DMS114 treated with DMSO at 0.1 percent for 48 hours (cell line): Measurements from ENCODE around the gene NUDT4.
"Not testable (repeated sequence)": the region's sequence is repeated elsewhere in the genome, so short reads cannot be mapped to it uniquely, and the experiment has no call there.

ENCODE experiments used
- DNase-seq: peaks from one replicate; lab custom pipeline; 2025; ENCODE audit not compliant: unreplicated experiment; lab: John Stamatoyannopoulos, UW

Gene NUDT4

DNA sequence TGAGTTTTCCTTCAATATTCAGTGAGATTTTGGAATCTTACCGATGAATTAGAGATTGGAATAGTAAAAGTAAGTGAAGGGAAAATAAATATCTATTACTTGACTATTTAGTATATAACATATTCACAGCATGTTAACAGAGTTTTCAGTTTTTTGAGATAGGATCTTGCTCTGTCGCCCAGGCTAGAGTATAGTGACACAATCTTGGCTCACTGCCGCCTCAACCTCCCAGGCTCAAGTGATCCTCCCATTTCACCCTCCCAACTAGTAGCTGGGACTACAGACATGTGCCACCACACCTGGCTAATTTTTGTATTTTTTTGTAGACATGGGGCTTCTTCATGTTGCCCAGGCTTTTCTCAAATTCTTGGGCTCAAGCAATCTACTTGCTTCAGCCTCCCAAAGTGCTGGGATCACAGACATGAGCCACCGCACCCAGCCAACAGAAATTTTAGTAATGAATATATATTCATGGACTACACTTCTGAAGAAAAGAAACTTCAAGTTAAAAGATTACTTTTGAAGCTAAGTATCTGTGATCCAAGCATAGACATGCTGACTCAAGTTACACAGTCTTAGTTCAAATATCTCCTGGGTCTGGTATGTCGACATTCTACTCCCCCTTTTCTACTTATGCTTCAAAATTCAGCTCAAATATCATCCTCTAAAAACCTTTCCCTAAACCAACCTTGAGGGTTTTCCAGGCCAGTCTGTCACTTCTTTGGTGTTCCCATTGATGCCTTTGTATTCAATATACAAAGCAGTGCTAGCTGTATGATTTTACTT lies 50.2 kb downstream of the NUDT4 start:
- no peak for DNase-seq

- no peak for DNase-seq
These were observed 51.7 kb downstream of the NUDT4 start for GRCh38 chr12:93429448-93429847.

GRCh38 chr12:93429852-93430251 lies 52.1 kb downstream of the NUDT4 start:
- no peak for DNase-seq

DNA sequence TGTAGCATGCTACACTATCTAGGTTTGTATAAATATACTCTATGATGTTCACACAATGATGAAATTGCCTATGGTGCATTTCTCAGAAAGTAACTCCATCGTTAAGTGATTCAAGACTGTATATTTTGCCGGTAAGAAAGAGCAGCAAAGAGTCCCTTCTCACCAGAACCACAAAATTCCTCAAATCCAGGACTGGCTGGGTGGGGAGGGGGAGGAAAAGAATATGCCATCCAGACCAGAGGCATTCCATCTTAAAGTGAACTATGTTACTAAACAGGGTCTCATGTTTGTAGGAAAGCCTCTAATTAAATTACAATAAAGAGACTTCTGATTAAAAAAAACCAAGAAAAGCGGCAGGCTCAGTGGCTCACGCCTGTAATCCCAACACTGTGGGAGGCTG lies 52.6 kb downstream of the NUDT4 start:
- no peak for DNase-seq

GRCh38 chr12:93432031-93432430 lies 54.3 kb downstream of the NUDT4 start:
- DNase-seq, result not testable (repeated sequence)

GRCh38 chr12:93434256-93434865 lies 56.6 kb downstream of the NUDT4 start:
- DNase-seq, result no peak

- DNase-seq, result no peak
These were observed 60.7 kb downstream of the NUDT4 start for GRCh38 chr12:93438266-93439050.

GRCh38 chr12:93440043-93440835 lies 62.5 kb downstream of the NUDT4 start:
- no peak for DNase-seq

DNA sequence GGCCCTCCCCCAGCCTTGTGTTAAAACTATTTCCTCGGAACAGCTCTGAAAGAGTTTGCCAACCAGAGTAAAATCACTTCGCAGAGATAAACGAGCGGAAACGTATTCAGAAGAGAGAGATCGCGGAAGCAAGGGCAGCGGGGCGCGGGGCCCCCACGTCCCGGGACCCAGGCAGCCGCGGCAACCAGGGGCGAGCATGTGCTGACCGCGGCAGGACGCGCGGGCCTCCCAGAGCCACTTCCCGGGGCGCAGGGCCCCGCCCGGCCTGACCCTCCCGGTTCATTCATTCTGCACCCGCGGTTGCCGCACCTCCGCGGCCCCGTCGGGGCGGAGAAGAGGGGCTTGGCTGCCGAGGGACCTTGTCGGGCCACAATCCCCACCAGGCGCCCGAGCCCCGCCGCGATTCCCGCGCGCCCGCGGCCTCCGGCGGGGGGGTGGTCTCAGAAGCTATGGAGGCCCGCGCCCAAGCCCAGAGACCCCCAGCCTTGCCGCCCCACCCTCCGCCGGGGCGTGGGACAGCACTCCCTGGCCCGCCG lies 63.4 kb downstream of the NUDT4 start:
- DNase-seq, result no peak

- DNase-seq, result peak; percentile 87
These were observed 64.1 kb downstream of the NUDT4 start, which contains the start of gene UBE2N for GRCh38 chr12:93441617-93442410. Gene UBE2N, minus strand, starts transcription at chr12:93441947. Its CDS starts 63 bp downstream, at chr12:93441884.

DNA sequence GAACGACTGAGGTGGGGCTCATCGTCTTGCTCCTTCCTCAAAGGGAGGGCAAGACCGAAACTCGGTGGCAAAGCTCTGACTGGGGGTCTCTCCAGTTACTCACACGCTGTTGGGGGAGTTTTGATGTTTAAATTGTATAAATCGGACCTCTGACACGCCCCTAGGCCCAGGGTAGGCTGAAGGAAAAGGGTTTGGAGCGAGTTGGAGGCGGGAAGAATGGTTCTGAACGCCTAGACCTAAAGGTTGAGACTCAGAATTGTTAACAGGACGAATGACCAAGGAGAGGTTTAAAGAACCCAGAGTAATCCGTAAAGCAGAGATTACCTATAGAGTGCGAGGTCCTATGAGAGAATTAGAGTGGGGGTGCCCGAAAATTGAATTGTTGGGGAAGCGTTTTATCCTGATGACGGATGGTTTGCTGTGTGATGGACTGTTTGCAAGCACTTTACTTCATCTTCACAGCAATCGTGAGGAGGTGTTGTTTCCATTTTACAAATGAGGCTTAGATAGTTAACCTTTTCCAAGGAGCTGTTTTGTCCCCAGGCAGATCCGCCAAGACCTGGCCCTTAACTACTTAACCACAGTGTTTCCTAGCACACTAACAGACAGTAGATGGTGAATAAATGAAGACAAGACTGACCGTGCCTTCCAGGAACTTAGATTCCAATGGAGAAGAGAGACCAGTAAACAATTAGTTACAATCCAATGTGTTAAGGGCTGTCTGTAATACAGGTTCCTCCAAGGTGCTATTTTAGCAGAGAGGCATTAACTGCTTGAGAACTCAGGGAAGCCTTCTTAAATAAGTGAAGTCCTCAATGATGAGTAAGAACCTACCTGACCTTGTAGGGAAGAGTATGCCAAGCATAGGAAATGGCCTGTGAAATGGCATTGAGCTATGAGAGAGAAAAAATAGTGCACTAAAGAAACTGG lies 65.0 kb downstream of the NUDT4 start:
- no peak for DNase-seq

GRCh38 chr12:93443576-93443975 lies 65.9 kb downstream of the NUDT4 start:
- DNase-seq, result no peak

DNA sequence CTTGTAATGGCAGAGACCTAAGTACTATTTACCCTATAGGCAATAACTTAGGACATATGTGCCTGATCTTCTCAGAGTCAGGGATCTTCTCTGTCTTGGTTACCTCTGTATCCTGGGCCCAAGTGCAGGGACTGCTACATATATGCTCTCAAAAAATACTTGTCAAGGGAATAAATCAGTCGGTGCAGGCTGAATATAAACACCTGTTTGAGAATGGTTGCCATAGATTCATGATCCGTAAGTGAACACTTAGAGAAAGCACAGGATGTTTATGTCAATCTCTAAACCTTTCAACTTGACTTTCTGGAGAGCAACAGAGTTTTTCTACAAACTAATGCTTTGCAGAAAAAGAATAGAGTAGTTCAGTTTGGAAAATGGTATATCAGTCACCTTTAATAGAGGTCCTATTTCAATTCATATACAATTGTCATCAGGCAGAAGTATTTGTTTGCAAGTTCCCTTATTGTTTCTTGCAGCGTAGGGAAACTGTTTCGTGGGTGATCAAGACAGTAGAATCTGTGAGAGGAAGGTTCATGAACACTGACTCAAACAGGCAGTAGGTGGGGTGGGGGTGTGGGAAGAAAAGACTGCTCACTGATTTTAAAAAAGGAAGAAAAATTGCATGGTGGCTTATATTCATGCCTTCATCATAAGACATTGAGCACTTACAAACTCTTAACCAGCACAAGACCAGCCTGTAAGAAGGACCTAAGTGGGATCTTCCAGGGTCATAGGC lies 70.0 kb downstream of the NUDT4 start:
- DNase-seq, result no peak

DNA sequence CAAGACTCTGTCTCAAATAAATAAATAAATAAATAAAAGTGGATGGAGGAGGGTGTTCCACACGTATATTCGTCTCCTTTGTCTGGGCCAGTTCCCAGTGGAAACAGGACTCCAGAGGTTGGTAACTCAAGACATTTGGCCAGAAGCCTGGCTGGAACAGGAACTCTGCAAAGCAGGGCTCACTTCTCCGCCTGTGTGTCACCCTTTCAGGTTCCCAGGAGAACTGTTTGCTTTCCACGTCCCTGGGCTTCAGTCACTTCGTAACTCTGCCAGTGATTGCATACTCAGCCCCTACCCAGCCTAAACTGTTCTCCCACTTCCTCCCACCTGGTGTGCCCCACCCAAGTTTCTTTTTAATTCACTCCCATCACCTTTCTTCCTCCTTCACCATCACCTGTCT lies 71.1 kb downstream of the NUDT4 start:
- DNase-seq, result no peak

DNA sequence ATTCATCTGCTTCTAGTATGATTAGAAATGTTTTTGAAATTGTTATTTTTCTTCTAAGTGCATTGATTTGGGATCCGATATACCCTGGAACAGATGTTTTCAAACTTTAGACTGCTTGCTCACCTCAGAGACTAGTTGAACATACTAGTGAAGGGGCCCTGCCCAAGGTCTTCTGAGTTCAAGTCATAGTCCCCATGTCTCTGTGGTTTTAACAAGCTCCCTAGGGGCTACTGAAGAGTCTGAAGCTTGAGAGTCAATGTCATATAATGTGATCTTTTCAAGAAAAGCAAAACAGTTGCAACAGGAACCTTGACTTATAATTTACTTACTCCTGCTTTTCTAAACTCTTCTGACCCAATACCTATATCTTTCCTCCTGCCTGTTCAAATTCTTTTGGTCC lies 71.6 kb downstream of the NUDT4 start:
- DNase-seq, result no peak

GRCh38 chr12:93451423-93452158 lies 73.9 kb downstream of the NUDT4 start:
- no peak for DNase-seq

DNA sequence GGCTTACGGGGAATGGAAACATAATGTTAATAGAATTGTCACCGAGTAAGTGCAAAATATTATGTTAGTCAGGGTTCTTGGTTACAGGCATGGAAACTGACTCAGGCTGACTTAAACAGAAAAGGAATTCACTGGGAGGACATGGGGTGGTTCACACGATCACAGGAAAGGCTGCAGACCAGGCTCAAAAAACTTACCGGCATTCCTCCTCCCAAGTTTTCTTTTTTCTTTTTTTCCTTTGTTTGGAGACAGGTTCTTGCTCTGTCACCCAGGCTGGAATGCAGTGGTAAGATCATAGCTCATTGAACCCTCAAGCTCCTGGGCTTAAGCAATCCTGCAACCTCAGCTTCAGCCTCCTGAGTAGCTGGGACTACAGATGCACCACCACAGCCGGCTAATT lies 75.9 kb downstream of the NUDT4 start:
- DNase-seq, result no peak

DNA sequence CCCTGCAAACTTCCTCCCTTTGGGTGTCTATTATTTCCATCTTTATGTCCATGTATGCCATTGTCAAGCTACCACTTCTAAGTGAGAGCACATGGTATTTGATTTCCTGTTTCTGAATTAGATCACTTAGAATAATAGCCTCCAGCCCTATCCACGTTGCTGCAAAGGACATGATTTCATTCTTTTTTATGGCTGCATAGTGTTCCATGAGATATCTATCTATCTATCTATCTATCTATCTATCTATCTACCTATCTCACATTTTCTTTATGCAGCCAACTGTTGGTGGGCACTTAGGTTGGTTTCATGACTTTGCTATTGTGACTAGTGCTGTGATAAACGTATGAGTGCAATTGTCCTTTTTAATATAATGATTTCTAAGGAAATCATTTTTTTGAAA lies 78.4 kb downstream of the NUDT4 start:
- no peak for DNase-seq
